Embryonic facial prominence (tissue), 1 donor: ENCODE data around the gene STRA6.

Source experiments
- DNase-seq: peaks from one replicate; pipeline ENCODE4 v3.0.0-alpha.2; 2016; ENCODE audit errors: extremely low spot score

The STRA6 gene

DNA sequence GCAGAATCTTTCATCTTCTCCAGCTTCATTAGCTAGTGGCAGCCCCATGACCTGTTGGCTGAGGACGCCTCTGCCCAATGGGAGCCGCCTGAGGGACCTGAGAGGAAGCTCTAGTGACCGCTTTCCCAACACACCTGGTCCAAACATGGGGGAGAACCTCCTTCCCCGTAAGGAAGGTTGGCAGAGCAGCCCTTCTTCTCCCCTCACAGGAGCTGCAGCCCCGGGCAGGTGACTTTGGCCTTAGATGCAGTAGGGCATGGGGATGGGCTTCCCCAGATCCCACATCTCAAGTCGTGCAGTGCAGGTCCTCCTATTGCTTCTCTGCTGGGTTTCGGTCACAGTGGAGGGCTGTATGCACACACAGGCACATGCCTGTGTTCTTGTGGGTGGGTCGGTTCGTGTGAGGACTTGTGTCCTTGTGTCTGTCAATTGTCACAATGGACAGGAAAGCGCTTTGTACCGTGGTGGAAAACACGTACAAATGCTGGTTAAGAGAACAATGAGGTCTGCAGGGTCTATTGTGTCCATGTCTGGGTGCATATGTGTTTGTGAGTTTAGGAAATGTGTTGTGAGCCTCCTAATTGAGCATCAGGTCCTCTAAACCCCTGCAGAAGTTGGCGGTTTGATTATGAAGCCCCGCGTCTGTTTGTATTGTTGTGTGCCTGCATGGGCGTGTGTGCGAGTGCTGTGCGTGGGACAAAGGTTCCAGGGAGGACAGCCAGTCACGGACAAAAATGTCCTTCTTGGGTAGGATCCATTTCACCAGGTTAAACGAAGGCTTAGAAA, 70.8 kb downstream of the STRA6 start:
- DNase-seq, result no peak

DNA sequence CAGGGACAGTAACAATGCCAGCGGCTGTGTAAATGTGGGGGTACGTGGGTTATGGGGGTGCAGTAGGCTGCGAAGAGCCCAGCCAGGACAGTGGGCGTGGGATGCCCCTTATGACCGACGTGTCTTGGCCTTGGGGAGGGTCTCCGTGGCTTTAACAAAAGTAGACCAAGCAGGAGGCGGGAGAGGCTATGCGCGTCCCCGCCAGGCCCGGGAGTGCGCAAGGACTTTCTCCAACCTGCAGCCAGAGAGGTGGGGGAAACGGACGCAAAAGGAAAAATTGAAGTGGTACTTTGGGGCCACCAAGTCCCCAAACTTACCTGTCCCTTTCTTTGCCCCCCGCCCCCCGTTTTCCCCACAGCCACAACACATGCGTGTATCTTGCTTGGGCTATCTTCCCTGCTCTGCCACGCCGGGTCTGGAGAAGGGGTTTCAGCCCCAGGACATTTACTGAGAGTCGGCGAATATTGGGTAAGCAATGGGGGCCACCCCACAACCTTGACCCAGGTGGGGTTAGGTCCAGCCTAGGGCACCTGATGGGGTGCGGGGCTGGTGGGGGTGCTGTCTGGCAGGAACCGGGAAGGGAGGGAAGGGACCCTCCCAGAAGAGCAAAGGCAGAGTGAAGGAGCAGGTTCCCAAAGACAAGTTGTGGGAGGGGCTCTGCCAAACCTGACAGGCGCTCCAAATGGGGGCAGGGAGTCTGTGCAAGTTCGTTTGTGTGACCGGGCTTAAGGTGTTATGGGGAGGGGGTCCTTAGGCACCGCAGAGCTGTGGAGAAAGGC, 71.5 kb downstream of the STRA6 start:
- DNase-seq, result no peak

DNA sequence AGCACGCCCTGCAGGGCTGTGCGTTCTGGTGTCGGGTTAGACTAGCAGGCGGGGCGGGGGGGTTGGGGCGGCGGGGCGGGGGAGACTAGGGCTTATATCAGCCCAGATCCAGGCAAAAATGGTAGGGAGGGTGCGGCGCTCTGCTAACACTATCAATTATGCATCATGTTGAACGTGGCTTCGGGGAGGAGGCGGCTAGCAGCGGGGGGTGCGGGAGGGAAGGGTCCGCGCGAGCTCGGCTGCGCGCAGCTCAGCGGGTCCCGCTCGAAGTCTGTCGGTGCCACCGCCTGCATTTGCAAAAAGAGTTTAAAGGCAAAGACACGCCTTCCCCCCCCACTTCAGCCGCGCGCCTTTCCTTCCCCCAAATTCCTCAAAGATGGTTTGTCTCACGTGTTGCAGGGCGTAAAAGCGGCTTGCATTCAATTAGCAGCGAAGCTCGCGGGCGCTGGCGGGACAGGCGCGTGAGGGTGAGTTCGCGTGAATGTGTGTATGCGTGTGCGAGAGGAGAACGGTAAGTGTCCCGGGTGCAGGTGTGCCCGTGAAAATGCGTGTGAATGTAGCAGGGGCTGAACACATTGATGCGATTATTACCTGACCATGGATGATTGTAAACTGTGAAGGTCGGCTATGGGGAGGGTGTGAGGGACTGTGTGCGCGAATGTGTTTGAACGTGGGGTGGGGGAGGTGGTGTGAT, 72.3 kb downstream of the STRA6 start, which contains the start of gene ISLR2:
ISLR2 (plus strand) TSS at position 432 of the 694 bp plus-strand sequence. CDS start 2,169 bp downstream, outside the sequence.
- no peak for DNase-seq

DNA sequence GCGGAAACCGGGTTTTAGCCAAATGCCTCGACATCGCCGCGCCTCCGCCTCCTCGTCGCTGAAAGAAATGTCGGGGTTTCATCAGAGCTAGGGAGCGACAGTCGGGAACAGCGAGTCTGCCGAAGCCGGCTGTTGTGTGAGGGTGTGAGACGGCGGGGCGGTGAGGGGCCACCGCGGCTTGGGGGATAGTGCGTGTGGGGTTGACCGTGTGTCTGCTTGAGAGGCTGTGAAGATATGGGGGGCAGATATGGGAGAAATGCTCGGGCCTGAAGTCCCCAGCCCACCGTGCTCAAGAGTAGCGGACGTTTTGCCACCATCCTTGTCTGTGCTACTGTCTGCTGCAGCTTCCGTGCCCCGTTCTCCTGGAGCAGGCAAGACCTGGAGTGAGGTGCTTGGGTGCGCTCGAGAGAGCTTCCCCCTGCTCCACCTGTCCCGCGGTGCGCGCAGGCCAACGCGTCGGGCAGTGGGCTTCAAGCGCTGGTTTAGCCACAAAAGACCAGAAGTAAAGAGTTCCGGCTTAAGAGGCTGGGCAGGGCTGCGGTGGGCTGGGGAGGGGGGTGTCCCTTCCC, 72.9 kb downstream of the STRA6 start:
- no peak for DNase-seq
